GM19452 (cell line): Measurements from ENCODE around the gene HOXB7.
A peak's percentile ranks its signal among the peaks of the same experiment; 100 is the strongest.

Experiments
- ATAC-seq: cut with Tn5 transposase; IDR thresholded peaks from one replicate; pipeline ENCODE4 v1.9.1; 2021; ENCODE audit not compliant: unreplicated experiment

HOXB7 gene

GRCh38 chr17:48568499-48569239, 42.1 kb downstream of the HOXB7 start:
- no peak for ATAC-seq

GRCh38 chr17:48567646-48568354, 43.0 kb downstream of the HOXB7 start:
- ATAC-seq, result no peak

DNA sequence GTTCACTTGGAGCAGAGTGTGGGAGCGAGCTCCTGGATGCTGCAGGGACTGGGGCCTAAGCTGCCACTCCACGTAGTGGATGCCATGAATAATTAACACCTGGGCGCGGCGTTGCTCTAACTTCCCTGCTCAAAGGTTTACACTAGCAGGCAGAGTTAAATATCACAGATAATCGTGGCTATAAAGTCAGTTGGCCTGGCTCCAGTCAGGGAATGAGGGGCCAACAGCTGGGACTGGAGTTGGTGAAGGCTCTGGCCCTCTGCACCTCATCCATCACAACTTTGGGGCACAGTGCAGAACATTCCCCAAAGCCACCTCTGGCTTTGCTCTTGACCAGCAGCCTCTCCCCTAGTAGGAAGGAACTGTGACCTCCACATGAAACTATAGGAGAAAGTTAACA, 43.6 kb downstream of the HOXB7 start:
- no peak for ATAC-seq

DNA sequence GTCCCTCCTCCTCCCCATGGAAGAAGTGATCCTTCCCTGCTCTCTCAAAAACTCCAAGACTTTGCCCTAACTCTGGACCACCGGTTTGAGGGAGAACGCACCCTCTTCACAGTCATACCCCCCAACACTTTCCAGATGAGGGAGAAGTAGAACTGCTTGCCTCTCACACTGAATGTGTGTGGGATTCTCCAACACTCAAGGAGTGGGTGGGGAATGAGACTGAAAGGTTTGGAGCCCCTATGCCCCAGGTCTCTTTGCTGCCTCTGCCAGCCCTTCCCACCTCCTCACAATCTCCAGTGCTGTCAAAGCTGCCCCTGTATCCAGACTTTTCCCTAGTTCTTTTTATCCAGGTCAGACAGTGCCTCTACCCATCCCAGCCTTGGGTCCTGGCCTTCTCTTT, 44.1 kb downstream of the HOXB7 start:
- no peak for ATAC-seq

- ATAC-seq, result no peak
Observed at GRCh38 chr17:48565925-48566710, 44.7 kb downstream of the HOXB7 start.

GRCh38 chr17:48565022-48565554, 45.7 kb downstream of the HOXB7 start:
- ATAC-seq, result no peak

DNA sequence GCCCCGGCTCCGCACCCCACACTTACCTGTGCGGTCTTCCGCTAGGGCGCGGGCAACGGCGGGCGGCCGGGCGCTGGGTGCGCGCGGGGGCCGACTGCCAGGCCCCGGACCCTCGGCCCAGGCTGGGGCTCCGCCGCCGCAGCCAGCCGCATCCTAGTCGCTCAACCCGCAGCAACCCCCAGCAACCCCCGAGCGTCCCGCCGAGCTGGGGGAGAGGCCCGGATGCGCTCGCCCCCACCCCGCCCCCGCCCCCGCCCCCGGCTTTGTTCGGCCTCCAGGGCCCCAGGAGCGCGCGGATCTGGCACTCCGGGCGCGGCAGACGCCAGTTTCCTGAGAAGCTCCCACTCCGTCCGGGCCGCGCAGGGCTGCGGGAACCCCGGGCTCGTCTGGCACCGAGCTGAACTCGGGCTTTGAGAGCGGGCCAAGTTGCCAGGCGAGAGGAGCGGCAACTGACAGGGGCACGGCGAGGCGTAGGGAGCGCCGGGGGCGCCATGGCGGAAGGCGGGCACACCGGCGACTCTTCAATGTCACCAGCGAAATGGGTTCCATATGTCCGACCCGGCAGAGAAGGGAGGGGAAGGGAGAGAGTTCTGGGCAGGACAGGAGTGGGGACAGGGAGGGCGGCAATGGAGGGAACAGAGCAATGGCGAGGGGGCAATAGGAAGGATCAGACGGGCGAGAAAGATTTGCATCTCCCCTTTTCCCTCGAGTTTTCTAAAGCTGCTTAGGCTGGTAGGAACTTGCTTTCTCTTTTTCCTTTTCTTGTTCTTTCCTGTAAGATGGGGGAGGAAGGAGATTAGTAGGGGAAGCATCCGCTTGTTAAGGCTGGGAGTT, 46.4 kb downstream of the HOXB7 start:
- no peak for ATAC-seq

DNA sequence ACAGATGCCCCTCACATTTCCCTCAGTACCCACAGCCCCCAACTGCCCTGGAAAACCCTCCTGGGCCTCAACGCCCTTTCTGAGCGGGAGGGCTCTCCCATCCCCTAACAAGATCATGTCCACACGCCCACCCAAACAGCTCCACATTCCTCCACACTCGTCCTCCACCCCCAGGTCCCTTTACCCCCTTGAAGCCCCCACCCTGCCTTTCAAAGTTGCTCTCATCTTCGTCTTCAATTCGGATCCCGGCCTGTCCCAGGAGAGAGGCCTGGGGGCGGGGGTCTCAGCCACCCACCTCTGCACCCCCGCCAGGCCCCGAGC, 47.0 kb downstream of the HOXB7 start:
- ATAC-seq, result no peak

DNA sequence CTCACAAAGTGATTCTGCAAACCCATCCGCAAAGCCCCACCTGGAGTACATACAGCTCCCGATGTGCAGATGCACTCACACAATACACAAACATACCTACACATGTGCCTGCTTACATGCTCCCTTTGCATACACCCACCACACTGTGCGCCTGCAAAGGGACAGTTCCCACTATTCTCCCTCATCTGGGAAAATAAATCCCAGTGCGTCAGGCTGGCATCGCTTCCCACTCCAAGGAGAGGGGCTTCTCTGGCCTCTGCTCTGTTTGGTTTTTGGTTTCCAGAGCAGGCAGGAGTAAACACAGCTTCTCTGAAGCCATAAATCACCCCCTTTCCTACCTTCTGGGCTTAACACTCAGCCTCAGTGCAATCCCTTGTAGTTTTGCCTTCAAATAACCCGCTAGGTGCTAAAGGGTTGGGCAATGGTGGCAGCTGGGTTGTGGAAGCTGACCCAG, 47.4 kb downstream of the HOXB7 start:
- ATAC-seq, result no peak

DNA sequence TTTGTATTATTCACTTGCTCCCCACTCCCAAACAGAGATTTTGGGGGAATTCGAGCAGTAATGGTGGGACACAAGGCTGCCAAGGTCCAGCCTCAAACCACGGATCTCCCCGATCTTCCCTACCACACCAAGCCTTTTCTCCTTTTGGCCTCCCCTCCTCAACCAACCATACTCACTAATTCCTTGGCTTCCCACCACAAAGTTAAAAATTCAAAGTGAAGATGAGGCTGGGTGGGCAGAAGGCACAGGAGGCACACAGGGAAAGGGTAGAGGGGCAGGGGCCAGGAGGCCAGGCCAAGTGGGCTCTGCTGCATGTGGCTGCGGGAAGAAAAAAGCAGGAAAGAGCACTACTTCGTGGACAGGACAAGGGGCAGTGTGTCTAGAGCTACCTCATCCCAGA, 47.9 kb downstream of the HOXB7 start:
- ATAC-seq, result no peak

DNA sequence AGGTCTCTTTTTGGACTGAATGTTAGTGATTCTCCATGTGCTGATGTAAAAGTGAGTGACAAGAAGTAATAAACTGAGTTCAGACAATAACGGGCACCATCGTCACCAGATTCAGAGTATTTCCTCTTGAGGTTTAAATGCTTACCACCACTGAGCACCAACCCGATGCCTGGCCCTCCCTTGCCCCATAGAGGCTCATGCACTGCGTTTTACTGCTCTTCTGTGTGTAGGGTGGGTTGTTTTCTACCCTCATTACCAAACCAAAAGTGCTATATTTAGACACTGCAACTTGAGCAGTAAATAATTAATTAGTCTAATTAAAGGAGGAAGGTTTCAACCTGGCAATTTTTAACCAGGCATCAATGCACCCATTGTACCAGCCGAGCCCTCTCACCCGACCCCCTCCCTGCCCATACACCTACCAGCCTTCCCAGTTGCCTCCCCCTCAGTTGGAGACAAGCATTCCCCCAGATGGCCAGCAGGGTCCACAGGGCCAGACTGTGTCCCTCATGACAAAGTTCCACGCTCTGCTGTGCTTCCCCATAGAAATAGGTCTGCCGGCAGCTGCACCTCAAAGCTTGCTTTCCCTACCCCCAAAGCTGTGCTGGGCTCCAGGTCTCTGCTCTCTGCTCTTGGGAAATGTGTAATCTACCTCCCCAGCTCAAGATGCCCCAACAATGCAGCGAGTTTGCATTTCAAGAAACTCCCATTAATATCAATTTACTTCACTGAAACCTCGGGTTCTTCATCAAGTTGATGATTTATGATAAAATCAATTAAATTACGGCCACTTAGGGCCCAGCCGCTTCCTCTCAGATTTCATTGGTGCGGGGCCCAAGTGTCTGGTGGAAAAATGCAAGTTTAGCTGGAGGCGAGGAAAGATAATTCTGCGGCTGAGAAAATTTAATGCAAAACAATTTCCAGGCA, 48.7 kb downstream of the HOXB7 start:
- peak; percentile 71 for ATAC-seq

GRCh38 chr17:48559840-48560817, 50.7 kb downstream of the HOXB7 start:
- no peak for ATAC-seq

DNA sequence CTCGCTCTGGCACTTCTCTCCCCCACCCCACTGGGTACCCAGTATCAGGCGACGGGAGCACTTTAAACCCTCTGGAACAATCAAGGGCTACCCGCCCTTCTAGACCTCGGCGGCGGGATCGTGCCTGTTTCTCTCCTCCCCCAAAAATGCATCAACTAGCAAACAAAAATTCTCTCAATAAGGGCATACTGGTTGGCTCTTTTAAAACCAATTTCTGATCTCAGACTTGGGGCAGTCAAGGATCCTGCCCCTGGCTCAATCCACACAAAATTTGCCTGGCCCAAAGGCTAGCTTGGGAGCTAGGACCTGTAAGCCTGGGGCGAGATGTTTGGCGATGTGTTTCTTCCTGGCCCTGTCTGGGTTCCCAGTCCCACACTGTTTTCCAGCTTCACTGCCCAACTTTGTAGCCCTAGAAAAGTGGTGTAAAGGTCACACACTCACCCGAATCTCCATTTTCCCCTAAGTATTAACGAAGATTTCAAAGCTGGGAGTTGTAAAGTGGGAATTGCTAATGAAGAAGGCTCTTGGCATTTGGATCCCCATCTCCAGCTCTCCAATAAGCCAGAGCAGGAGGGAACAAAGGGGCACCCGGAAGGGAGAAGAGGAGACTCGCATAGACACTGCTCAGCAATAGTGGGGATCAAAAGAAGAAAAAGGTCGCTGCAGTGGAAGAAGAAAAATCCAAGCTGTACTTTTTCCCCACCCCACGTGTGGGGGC, 51.5 kb downstream of the HOXB7 start:
- no peak for ATAC-seq

- no peak for ATAC-seq
Observed at GRCh38 chr17:48558831-48559121, 52.0 kb downstream of the HOXB7 start.

DNA sequence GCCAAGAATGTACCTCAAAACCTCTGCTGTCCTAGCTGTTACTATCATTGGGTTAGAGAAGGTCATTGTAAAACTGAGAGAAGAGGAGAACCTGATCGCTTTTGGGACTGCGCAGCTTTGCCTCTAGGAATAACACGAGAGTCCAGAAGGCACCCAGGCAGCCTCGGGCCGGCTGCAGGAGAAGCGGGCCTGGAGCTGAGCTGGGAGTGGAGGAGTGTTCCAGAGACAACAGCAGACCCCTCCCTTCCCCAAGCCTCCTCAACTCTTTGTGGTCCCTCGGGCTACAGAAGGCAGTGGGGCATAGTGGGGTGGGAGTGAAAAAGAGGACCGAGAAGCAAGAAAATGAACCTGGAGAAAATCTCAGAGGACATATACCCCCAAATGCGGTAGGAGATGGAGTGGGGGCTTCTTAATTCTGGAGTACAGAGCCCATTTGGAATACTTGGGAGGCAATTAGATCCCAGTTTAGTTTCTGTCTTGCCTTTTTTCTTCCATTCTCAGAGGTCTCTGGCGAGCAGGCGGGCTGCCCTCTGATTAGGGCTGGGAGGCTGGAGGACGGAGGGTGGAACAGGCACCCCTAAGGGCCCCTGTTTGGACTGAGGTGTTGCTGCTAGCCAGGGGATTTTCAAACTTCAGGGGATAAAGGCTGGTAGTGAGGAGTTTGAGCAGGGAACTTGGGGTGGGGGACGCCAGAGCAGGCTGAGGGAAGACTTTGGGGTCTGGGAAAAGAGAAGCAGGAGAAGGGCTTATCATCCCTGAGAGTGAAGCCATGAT, 52.6 kb downstream of the HOXB7 start:
- no peak for ATAC-seq
